Measurements from ENCODE around the gene MFSD2B. TPM values are rescaled to one million over a fixed set of nuclear protein-coding genes. Genes with fewer than 3 reads are reported as not detected.

Gene MFSD2B
- total RNA-seq, 1 experiment from 2014 or later: not detected

GRCh38 chr2:24055750-24056149 lies 45.9 kb downstream of the MFSD2B start:
- TF ChIP-seq CTCF (IDR thresholded peaks at IDR 0.05; ENCODE audit: unreplicated experiment): no peak

GRCh38 chr2:24058564-24059271 lies 48.8 kb downstream of the MFSD2B start:
- Mint-ChIP-seq H3K36me3 (ENCODE audit: insufficient read depth, unreplicated experiment) (no peaks in the 10 kb centered on the region), H3K4me1 (ENCODE audit: low read depth, unreplicated experiment) (peaks cover 9% of the 10 kb centered on the region), H3K27ac (ENCODE audit: unreplicated experiment) (no peak overlapping the region), H3K27me3 (ENCODE audit: unreplicated experiment) (no peaks in the 10 kb centered on the region), H3K4me3 (ENCODE audit: low read depth, unreplicated experiment) (no peak overlapping the region), H3K9me3 (ENCODE audit: low read depth, unreplicated experiment) (no peaks in the 10 kb centered on the region)
- CTCF ChIA-PET: interaction anchor here (0.6 to 1.6 kb wide), 2 partner anchors 18 to 764 kb away, joined by 4 read pairs; partner anchors contain the start of gene SF3B6
- BruUV-seq (replicated peaks): no TSS peak
- intact Hi-C loops (cut with micrococcal nuclease; ENCODE audit: unreplicated experiment): no loop called here
- TF ChIP-seq CTCF (IDR thresholded peaks at IDR 0.05; ENCODE audit: unreplicated experiment): no peak
- DNase-seq: no peak

More at GRCh38 chr2:24055750-24056149, 45.9 kb downstream of the MFSD2B start:
- Mint-ChIP-seq H3K36me3 (ENCODE audit: insufficient read depth, unreplicated experiment) (no peaks in the 10 kb centered on the region), H3K27ac (ENCODE audit: unreplicated experiment) (no peak overlapping the region), H3K27me3 (ENCODE audit: unreplicated experiment) (no peaks in the 10 kb centered on the region), H3K9me3 (ENCODE audit: low read depth, unreplicated experiment) (no peaks in the 10 kb centered on the region), H3K4me3 (ENCODE audit: low read depth, unreplicated experiment) (no peak overlapping the region), H3K4me1 (ENCODE audit: low read depth, unreplicated experiment) (peaks cover 9% of the 10 kb centered on the region)
- intact Hi-C loops (cut with micrococcal nuclease; ENCODE audit: unreplicated experiment): no loop called here
- CTCF ChIA-PET: no interaction called here
- DNase-seq: no peak
- BruUV-seq (replicated peaks): no TSS peak

- H3K4me3 Mint-ChIP-seq (ENCODE audit: low read depth, unreplicated experiment): no peak overlapping the region
- H3K4me1 Mint-ChIP-seq (ENCODE audit: low read depth, unreplicated experiment): no peaks in the 10 kb centered on the region
- intact Hi-C loops (cut with micrococcal nuclease; ENCODE audit: unreplicated experiment): no loop called here
- no TSS peak for BruUV-seq (replicated peaks)
- no peaks in the 10 kb centered on the region for H3K27me3 Mint-ChIP-seq (ENCODE audit: unreplicated experiment)
- TF ChIP-seq CTCF (IDR thresholded peaks at IDR 0.05; ENCODE audit: unreplicated experiment): no peak
- no peak overlapping the region for H3K27ac Mint-ChIP-seq (ENCODE audit: unreplicated experiment)
- DNase-seq: no peak
- peaks cover 11% of the 10 kb centered on the region for H3K36me3 Mint-ChIP-seq (ENCODE audit: insufficient read depth, unreplicated experiment)
- no peaks in the 10 kb centered on the region for H3K9me3 Mint-ChIP-seq (ENCODE audit: low read depth, unreplicated experiment)
- CTCF ChIA-PET: interaction anchor here (1.0 to 1.1 kb wide), 2 partner anchors 15 to 18 kb away, joined by 3 to 4 read pairs; partner anchors contain the start of gene WDCP
Observed at GRCh38 chr2:24065341-24065740, 55.5 kb downstream of the MFSD2B start.

- Mint-ChIP-seq H3K27ac (ENCODE audit: unreplicated experiment) (no peak overlapping the region), H3K4me3 (ENCODE audit: low read depth, unreplicated experiment) (no peak overlapping the region), H3K4me1 (ENCODE audit: low read depth, unreplicated experiment) (peaks cover 15% of the 10 kb centered on the region), H3K36me3 (ENCODE audit: insufficient read depth, unreplicated experiment) (peaks cover 29% of the 10 kb centered on the region), H3K27me3 (ENCODE audit: unreplicated experiment) (no peaks in the 10 kb centered on the region), H3K9me3 (ENCODE audit: low read depth, unreplicated experiment) (no peaks in the 10 kb centered on the region)
- DNase-seq: no peak
- BruUV-seq (replicated peaks): no TSS peak
- intact Hi-C loops (cut with micrococcal nuclease; ENCODE audit: unreplicated experiment): no loop called here
- CTCF ChIA-PET: no interaction called here
- no peak for TF ChIP-seq CTCF (IDR thresholded peaks at IDR 0.05; ENCODE audit: unreplicated experiment)
Observed at GRCh38 chr2:24072259-24072658, 62.4 kb downstream of the MFSD2B start.
